Middle frontal gyrus (tissue), 1 donor: ENCODE data around the gene PLCG1.

ENCODE experiments used
- DNase-seq: peaks from one replicate; pipeline ENCODE4 v3.0.0-alpha.2; 2015; ENCODE audit warnings: low spot score; ENCODE audit errors: extremely low spot score

Gene PLCG1

GRCh38 chr20:41204304-41205265 lies 67.2 kb downstream of the PLCG1 start:
- no peak for DNase-seq

- peak; percentile 69 for DNase-seq
Measured at GRCh38 chr20:41205313-41205712, 68.0 kb downstream of the PLCG1 start.

GRCh38 chr20:41213150-41213820 lies 75.9 kb downstream of the PLCG1 start:
- no peak for DNase-seq

GRCh38 chr20:41214202-41214601 lies 76.9 kb downstream of the PLCG1 start:
- no peak for DNase-seq

GRCh38 chr20:41214666-41215065 lies 77.3 kb downstream of the PLCG1 start:
- DNase-seq, result no peak

GRCh38 chr20:41217422-41217821 lies 80.1 kb downstream of the PLCG1 start:
- DNase-seq, result no peak

- no peak for DNase-seq
Measured at GRCh38 chr20:41218466-41218865, 81.1 kb downstream of the PLCG1 start.

GRCh38 chr20:41219824-41220223 lies 82.5 kb downstream of the PLCG1 start:
- DNase-seq, result no peak

GRCh38 chr20:41221614-41222218 lies 84.4 kb downstream of the PLCG1 start:
- DNase-seq, result no peak

- peak; percentile 75 for DNase-seq
Measured at GRCh38 chr20:41222296-41222695, 85.0 kb downstream of the PLCG1 start.

- no peak for DNase-seq
Measured at GRCh38 chr20:41222703-41223102, 85.4 kb downstream of the PLCG1 start.

- DNase-seq, result no peak
Measured at GRCh38 chr20:41223112-41223511, 85.8 kb downstream of the PLCG1 start.

- no peak for DNase-seq
Measured at GRCh38 chr20:41224281-41224680, 86.9 kb downstream of the PLCG1 start.

GRCh38 chr20:41225091-41225490 lies 87.7 kb downstream of the PLCG1 start:
- no peak for DNase-seq

GRCh38 chr20:41226426-41226825 lies 89.1 kb downstream of the PLCG1 start:
- no peak for DNase-seq
